HepG2 (cell line): ENCODE results near the gene DOK5. TPM values are rescaled to one million over a fixed set of nuclear protein-coding genes. Genes with fewer than 3 reads are reported as not detected.
A peak's percentile ranks its signal among the peaks of the same experiment; 100 is the strongest.

Source experiments
- BCL6 ChIP-seq: IDR thresholded peaks from 2 replicates; pipeline ENCODE4 v1.6.1; 2016; ENCODE audit warnings: missing genetic modification reagents, missing compliant biosample characterization
- CBFB ChIP-seq: sonication (generic); formaldehyde crosslinking; IDR thresholded peaks from 2 replicates; pipeline ENCODE4 v1.4.0; 2020; ENCODE audit warnings: missing genetic modification reagents
- GTF3A ChIP-seq: sonication (generic); formaldehyde crosslinking; conservative IDR thresholded peaks from 2 replicates; pipeline ENCODE4 v1.4.0; 2020; ENCODE audit warnings: mild to moderate bottlenecking, missing genetic modification reagents
- IRF2 ChIP-seq: IDR thresholded peaks from 2 replicates; pipeline ENCODE4 v1.6.1; 2018; ENCODE audit warnings: missing genetic modification reagents, missing compliant biosample characterization
- KDM5A ChIP-seq: fragments of 200-600 bp; sonication (generic); IDR thresholded peaks from 2 replicates; pipeline ENCODE4 v1.7.0; 2018; ENCODE audit warnings: antibody characterized with exemption, mild to moderate bottlenecking, low read length, borderline replicate concordance
- MAFK ChIP-seq, 2 experiments: IDR thresholded peaks in 1 of 2; conservative IDR thresholded peaks in 1 of 2; 2 replicates each; pipeline ENCODE4 v1.6.1; 2011; ENCODE audit warnings: improper control_type of control experiment in 2 of 2, low read length in 2 of 2
- NR2C2 ChIP-seq: sonication (generic); formaldehyde crosslinking; IDR thresholded peaks from 2 replicates; pipeline ENCODE4 v1.4.0; 2020; ENCODE audit warnings: missing genetic modification reagents, mild to moderate bottlenecking, moderate library complexity, borderline replicate concordance
- NRL ChIP-seq: sonication (generic); formaldehyde crosslinking; IDR thresholded peaks from 2 replicates; pipeline ENCODE4 v1.5.0; 2020; ENCODE audit warnings: missing genetic modification reagents, mild to moderate bottlenecking, moderate library complexity, borderline replicate concordance
- PTBP1 ChIP-seq: fragments of 200-400 bp; formaldehyde crosslinking; IDR thresholded peaks from 2 replicates; pipeline ENCODE4 v1.6.1; 2018; ENCODE audit warnings: low read length, low read depth; ENCODE audit not compliant: poor library complexity, severe bottlenecking
- RAD21 ChIP-seq: fragments of 450-650 bp; formaldehyde crosslinking; IDR thresholded peaks from 2 replicates; pipeline ENCODE4 v1.5.0; 2020; ENCODE audit warnings: mild to moderate bottlenecking
- RCOR2 ChIP-seq: IDR thresholded peaks from 2 replicates; pipeline ENCODE4 v1.6.1; 2016; ENCODE audit warnings: missing biosample characterization, missing genetic modification reagents
- RXRA ChIP-seq: sonication (generic); formaldehyde crosslinking; IDR thresholded peaks from 2 replicates; pipeline ENCODE4 v1.5.1; 2020; ENCODE audit warnings: missing genetic modification reagents
- SIX1 ChIP-seq: sonication (generic); formaldehyde crosslinking; IDR thresholded peaks from 2 replicates; pipeline ENCODE4 v1.4.0; 2020; ENCODE audit warnings: missing genetic modification reagents, borderline replicate concordance
- SIX4 ChIP-seq: sonication (generic); formaldehyde crosslinking; IDR thresholded peaks from 2 replicates; pipeline ENCODE4 v1.4.0; 2020; ENCODE audit warnings: missing genetic modification reagents
- ZNF333 ChIP-seq: sonication (generic); formaldehyde crosslinking; IDR thresholded peaks from 2 replicates; pipeline ENCODE4 v1.4.0; 2020; ENCODE audit warnings: mild to moderate bottlenecking, missing genetic modification reagents, borderline replicate concordance
- ZNF614 ChIP-seq: IDR thresholded peaks from 2 replicates; pipeline ENCODE4 v1.6.1; 2018; ENCODE audit warnings: missing biosample characterization, missing genetic modification reagents, inconsistent platforms, borderline replicate concordance
- ZNF672 ChIP-seq: sonication (generic); formaldehyde crosslinking; IDR thresholded peaks from 2 replicates; pipeline ENCODE4 v1.8.1; 2022; ENCODE audit warnings: missing genetic modification reagents
- ZNF7 ChIP-seq: IDR thresholded peaks from 2 replicates; pipeline ENCODE4 v1.6.1; 2016; ENCODE audit warnings: missing biosample characterization, missing genetic modification reagents
- ZNF839 ChIP-seq: sonication (generic); formaldehyde crosslinking; IDR thresholded peaks from 2 replicates; pipeline ENCODE4 v1.4.0; 2020; ENCODE audit warnings: missing genetic modification reagents, mild to moderate bottlenecking, borderline replicate concordance
- polyA plus RNA-seq, 8 experiments: library from polyadenylated mRNA; depleted of rRNA in 3 of 8; stranded (reverse) in 7 of 8; unstranded in 1 of 8; fragments of >200 nt; fragmentation: Illumina TruSeq in 4 of 8; extraction: Trizol in 4 of 8; gene quantifications; 2 replicates each; pipeline versions ENCODE4 v1.2.1 to v1.2.3, GENCODE V29; 2011 to 2016; ENCODE audit warnings: low read depth in 4 of 8, missing spikeins in 1 of 8, mixed read lengths in 1 of 8; ENCODE audit not compliant: insufficient read depth in 1 of 8
- total RNA-seq, 5 experiments: library from RNA; depleted of rRNA; stranded (reverse); fragments of >200 nt; fragmentation: Illumina TruSeq; extraction: Trizol; gene quantifications; 2 replicates each; pipeline ENCODE4 v1.2.3, GENCODE V29; 2016; ENCODE audit warnings: low read depth in 1 of 5
- TF ChIP-seq, protein P1 (sequence below): sonication (generic); formaldehyde crosslinking; conservative IDR thresholded peaks from 2 replicates; pipeline ENCODE4 v1.8.0; 2022; ENCODE audit warnings: missing genetic modification reagents
- TF ChIP-seq, protein P2 (sequence below): sonication (generic); formaldehyde crosslinking; IDR thresholded peaks from 2 replicates; pipeline ENCODE4 v1.5.0; 2020; ENCODE audit warnings: mild to moderate bottlenecking, missing genetic modification reagents, moderate library complexity
- TF ChIP-seq, protein P3 (sequence below): sonication (generic); formaldehyde crosslinking; IDR thresholded peaks from 2 replicates; pipeline ENCODE4 v1.4.0; 2020; ENCODE audit warnings: missing genetic modification reagents
- TF ChIP-seq, protein P4 (sequence below): IDR thresholded peaks from 2 replicates; pipeline ENCODE4 v1.6.1; 2016; ENCODE audit warnings: low read depth
- TF ChIP-seq, protein P5 (sequence below): sonication (generic); formaldehyde crosslinking; IDR thresholded peaks from 2 replicates; pipeline ENCODE4 v1.5.1; 2020; ENCODE audit warnings: mild to moderate bottlenecking, moderate library complexity, missing genetic modification reagents

DOK5 gene
- total and polyA plus RNA-seq, 2 of the 13 experiments (the other 11 are each of a cell fraction or from before 2014, with no cell fraction given) = not detected

DNA sequence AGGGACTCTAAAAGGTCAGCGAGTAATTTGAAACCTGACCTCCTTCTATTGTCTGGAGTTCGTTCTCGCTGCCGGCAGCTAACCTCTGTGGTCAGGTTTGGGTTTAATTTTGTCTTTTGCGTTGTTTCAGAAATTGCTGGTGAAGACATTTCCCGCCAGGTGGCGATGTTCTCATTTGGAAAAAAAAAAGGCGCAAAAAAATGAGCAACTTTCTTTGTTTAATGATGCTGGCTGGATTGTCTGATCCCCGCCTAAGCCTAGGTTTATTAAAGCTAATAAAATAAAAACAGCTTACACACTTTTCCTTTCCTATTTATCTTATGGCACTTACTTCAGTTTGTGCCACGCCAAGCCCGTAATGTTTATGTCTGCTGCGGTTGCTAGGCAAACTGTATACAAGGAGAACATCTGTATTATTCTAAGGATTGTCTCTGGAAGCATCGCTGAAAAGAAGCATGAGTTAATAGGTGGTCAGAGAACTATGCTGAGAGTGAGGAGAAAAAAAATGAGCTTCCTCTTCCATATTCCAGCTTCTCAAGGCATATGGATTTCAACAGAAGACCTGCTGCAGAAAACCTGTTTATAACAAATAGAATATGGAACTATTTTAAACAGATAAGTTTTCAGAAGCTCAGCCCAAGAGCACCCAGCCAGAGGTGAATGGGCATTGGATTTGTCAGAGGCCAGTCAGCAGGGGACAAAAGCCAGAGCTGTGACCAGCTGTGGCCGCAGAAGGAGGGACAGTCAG is 205.7 kb downstream of the DOK5 start (continued):
- TF ChIP-seq, protein P1, sequence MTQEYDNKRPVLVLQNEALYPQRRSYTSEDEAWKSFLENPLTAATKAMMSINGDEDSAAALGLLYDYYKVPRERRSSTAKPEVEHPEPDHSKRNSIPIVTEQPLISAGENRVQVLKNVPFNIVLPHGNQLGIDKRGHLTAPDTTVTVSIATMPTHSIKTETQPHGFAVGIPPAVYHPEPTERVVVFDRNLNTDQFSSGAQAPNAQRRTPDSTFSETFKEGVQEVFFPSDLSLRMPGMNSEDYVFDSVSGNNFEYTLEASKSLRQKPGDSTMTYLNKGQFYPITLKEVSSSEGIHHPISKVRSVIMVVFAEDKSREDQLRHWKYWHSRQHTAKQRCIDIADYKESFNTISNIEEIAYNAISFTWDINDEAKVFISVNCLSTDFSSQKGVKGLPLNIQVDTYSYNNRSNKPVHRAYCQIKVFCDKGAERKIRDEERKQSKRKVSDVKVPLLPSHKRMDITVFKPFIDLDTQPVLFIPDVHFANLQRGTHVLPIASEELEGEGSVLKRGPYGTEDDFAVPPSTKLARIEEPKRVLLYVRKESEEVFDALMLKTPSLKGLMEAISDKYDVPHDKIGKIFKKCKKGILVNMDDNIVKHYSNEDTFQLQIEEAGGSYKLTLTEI (CRISPR knock-in tag) = no peak
- TF ChIP-seq, protein P2, sequence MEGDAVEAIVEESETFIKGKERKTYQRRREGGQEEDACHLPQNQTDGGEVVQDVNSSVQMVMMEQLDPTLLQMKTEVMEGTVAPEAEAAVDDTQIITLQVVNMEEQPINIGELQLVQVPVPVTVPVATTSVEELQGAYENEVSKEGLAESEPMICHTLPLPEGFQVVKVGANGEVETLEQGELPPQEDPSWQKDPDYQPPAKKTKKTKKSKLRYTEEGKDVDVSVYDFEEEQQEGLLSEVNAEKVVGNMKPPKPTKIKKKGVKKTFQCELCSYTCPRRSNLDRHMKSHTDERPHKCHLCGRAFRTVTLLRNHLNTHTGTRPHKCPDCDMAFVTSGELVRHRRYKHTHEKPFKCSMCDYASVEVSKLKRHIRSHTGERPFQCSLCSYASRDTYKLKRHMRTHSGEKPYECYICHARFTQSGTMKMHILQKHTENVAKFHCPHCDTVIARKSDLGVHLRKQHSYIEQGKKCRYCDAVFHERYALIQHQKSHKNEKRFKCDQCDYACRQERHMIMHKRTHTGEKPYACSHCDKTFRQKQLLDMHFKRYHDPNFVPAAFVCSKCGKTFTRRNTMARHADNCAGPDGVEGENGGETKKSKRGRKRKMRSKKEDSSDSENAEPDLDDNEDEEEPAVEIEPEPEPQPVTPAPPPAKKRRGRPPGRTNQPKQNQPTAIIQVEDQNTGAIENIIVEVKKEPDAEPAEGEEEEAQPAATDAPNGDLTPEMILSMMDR (CRISPR knock-in tag) = peak; percentile 78
- TF ChIP-seq RXRA (CRISPR knock-in tag) (no peak), ZNF672 (no peak), KDM5A (no peak), GTF3A (CRISPR knock-in tag) (no peak), BCL6 (peak; percentile 15; the same call in 1 of the 2 replicates), RAD21 (CRISPR knock-in tag) (0 out of 2 replicates have a peak, but pooled peaks have one; percentile 32), MAFK (conservative IDR thresholded peaks at IDR 0.05 in 1 of 2, IDR thresholded peaks at IDR 0.05 in 1 of 2; ENCODE audit: low read length in 2 of 2) (no peak), SIX4 (CRISPR knock-in tag) (no peak), ZNF614 (CRISPR knock-in tag) (0 out of 2 replicates have a peak, but pooled peaks have one; percentile 30), IRF2 (0 out of 2 replicates have a peak, but pooled peaks have one; percentile 22), PTBP1 (no peak), CBFB (CRISPR knock-in tag) (no peak), NR2C2 (no peak), ZNF333 (no peak), ZNF839 (CRISPR knock-in tag) (no peak), SIX1 (CRISPR knock-in tag) (0 out of 2 replicates have a peak, but pooled peaks have one; percentile 37), ZNF7 (no peak), RCOR2 (CRISPR knock-in tag) (no peak), NRL (CRISPR knock-in tag) (no peak)
- TF ChIP-seq, protein P3, sequence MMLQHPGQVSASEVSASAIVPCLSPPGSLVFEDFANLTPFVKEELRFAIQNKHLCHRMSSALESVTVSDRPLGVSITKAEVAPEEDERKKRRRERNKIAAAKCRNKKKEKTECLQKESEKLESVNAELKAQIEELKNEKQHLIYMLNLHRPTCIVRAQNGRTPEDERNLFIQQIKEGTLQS (CRISPR knock-in tag) = no peak
- TF ChIP-seq, protein P4, sequence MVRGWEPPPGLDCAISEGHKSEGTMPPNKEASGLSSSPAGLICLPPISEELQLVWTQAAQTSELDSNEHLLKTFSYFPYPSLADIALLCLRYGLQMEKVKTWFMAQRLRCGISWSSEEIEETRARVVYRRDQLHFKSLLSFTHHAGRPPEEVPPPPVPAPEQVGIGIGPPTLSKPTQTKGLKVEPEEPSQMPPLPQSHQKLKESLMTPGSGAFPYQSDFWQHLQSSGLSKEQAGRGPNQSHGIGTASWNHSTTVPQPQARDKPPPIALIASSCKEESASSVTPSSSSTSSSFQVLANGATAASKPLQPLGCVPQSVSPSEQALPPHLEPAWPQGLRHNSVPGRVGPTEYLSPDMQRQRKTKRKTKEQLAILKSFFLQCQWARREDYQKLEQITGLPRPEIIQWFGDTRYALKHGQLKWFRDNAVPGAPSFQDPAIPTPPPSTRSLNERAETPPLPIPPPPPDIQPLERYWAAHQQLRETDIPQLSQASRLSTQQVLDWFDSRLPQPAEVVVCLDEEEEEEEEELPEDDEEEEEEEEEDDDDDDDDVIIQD = no peak
- TF ChIP-seq, protein P5, sequence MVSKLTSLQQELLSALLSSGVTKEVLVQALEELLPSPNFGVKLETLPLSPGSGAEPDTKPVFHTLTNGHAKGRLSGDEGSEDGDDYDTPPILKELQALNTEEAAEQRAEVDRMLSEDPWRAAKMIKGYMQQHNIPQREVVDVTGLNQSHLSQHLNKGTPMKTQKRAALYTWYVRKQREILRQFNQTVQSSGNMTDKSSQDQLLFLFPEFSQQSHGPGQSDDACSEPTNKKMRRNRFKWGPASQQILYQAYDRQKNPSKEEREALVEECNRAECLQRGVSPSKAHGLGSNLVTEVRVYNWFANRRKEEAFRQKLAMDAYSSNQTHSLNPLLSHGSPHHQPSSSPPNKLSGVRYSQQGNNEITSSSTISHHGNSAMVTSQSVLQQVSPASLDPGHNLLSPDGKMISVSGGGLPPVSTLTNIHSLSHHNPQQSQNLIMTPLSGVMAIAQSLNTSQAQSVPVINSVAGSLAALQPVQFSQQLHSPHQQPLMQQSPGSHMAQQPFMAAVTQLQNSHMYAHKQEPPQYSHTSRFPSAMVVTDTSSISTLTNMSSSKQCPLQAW (CRISPR knock-in tag) = no peak
